Measurements from ENCODE around the gene MANEAL. TPM values are rescaled to one million over a fixed set of nuclear protein-coding genes. Genes with fewer than 3 reads are reported as not detected.

Gene MANEAL
- total and polyA plus RNA-seq, 4 donors: 0.96 to 6.2 (median 1.4) TPM

- Histone ChIP-seq H3K27ac (ENCODE audit: low read depth in 1 of 2, low read length in 2 of 2) (no peak overlapping the region), H3K27me3 (ENCODE audit: control insufficient read depth in 4 of 4, insufficient read depth in 4 of 4, low read length in 3 of 4) (peaks cover 5 to 7% (median 6%) of the 10 kb centered on the region in 4 donors), H3K36me3 (ENCODE audit: control insufficient read depth in 4 of 4, insufficient read depth in 3 of 4, low read depth in 1 of 4, low read length in 3 of 4) (no peaks in the 10 kb centered on the region), H3K9me3 (ENCODE audit: control insufficient read depth in 4 of 4, low read length in 3 of 4) (no peaks in the 10 kb centered on the region), H3K4me1 (ENCODE audit: control insufficient read depth in 4 of 4, insufficient read depth in 4 of 4, low read length in 3 of 4) (peaks cover 0 to 4% (median 2%) of the 10 kb centered on the region in 4 donors), H3K4me3 (ENCODE audit: low read depth in 1 of 3, low read length in 3 of 3) (peak overlapping the region in 1 of 3 donors; percentile 59), H3K9ac (ENCODE audit: low read depth in 1 of 2, low read length in 2 of 2) (no peak overlapping the region)
- TF ChIP-seq YY1 (IDR thresholded peaks at IDR 0.05) (no peak), FOXA1 (IDR thresholded peaks at IDR 0.05) (no peak), CTCF (IDR thresholded peaks at IDR 0.05; ENCODE audit: low read depth, low read length, missing input control) (no peak)
- no peak for DNase-seq (ENCODE audit: low spot score)
- WGBS: 21% methylated on average over 11 of the region's 11 CpGs
Measured at GRCh38 chr1:37752213-37752582, 41.4 kb upstream of the MANEAL start.

DNA sequence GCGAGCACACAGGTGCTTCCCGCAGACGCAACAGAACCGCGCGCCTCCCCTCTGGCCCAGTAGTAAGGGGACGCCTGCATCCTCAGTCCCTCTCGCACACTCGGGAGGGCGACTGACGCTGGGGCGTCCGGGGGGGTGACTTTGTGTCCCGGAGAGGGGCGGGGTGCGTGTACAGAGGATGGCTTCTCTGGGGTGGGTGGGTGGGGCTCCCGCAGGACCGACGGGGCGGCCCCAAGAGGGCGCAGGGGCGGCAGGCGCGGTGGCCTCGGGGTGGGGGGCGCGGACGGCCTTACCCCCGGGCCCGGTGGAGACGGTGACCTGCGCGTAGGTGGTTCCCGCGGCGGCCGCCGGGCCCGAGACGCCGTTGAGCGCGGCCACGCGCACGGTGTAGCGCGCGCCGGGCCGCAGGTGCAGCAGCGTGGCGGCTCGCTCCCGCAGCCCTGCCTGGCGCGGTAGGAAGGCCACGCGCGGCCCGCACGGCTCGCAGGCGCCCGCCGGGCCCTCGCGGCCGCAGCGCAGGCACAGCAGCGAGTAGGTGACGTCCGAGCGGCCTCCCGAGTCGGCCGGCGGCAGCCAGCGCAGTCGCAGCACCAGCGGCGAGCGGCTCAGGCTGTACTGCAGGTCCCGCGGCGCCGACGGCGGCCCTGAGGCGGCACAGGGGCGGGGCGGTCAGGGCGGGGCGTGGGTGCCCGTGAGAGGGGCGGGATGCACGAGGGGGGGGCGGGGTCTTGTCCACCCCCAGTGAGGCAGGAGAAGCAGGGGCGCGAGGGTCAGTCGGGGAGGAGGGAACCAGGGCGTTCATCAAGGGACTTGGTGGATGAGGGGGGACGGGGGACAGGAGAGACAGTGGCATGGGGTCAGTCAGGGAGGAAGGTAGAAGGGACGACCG is 40.8 kb upstream of the MANEAL start:
- no peak for DNase-seq (ENCODE audit: low spot score)
- peak overlapping the region in 1 of 3 donors; percentile 59 for H3K4me3 ChIP-seq (ENCODE audit: low read depth in 1 of 3, low read length in 3 of 3)
- no peak for TF ChIP-seq REST (IDR thresholded peaks at IDR 0.05)
- TF ChIP-seq, protein P1, sequence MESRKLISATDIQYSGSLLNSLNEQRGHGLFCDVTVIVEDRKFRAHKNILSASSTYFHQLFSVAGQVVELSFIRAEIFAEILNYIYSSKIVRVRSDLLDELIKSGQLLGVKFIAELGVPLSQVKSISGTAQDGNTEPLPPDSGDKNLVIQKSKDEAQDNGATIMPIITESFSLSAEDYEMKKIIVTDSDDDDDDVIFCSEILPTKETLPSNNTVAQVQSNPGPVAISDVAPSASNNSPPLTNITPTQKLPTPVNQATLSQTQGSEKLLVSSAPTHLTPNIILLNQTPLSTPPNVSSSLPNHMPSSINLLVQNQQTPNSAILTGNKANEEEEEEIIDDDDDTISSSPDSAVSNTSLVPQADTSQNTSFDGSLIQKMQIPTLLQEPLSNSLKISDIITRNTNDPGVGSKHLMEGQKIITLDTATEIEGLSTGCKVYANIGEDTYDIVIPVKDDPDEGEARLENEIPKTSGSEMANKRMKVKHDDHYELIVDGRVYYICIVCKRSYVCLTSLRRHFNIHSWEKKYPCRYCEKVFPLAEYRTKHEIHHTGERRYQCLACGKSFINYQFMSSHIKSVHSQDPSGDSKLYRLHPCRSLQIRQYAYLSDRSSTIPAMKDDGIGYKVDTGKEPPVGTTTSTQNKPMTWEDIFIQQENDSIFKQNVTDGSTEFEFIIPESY (IDR thresholded peaks at IDR 0.05): no peak
- TF ChIP-seq, protein P2, sequence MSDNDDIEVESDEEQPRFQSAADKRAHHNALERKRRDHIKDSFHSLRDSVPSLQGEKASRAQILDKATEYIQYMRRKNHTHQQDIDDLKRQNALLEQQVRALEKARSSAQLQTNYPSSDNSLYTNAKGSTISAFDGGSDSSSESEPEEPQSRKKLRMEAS (IDR thresholded peaks at IDR 0.05): no peak
- TF ChIP-seq HNF4G (IDR thresholded peaks at IDR 0.05): no peak
- TF ChIP-seq GABPA (IDR thresholded peaks at IDR 0.05 in 1 of 2, conservative IDR thresholded peaks at IDR 0.05 in 1 of 2): no peak
- no peak for TF ChIP-seq EGR1 (IDR thresholded peaks at IDR 0.05; ENCODE audit: low read depth in 2 of 2)
- TF ChIP-seq FOXA2 (IDR thresholded peaks at IDR 0.05): no peak
- no peak for TF ChIP-seq SP1 (IDR thresholded peaks at IDR 0.05)
- TF ChIP-seq FOXA1 (IDR thresholded peaks at IDR 0.05): no peak
- TF ChIP-seq HNF4A (conservative IDR thresholded peaks at IDR 0.05): no peak
- TF ChIP-seq RXRA (IDR thresholded peaks at IDR 0.05): no peak
- no peak for TF ChIP-seq JUND (IDR thresholded peaks at IDR 0.05)
- TF ChIP-seq RAD21 (IDR thresholded peaks at IDR 0.05): no peak
- TF ChIP-seq YY1 (IDR thresholded peaks at IDR 0.05): no peak
- TF ChIP-seq CTCF (IDR thresholded peaks at IDR 0.05; ENCODE audit: low read depth, low read length, missing input control): no peak
- H3K27ac ChIP-seq (ENCODE audit: low read depth in 1 of 2, low read length in 2 of 2): no peak overlapping the region
- H3K27me3 ChIP-seq (ENCODE audit: control insufficient read depth in 4 of 4, insufficient read depth in 4 of 4, low read length in 3 of 4): peaks cover 5 to 7% (median 6%) of the 10 kb centered on the region in 4 donors
- H3K36me3 ChIP-seq (ENCODE audit: control insufficient read depth in 4 of 4, insufficient read depth in 3 of 4, low read depth in 1 of 4, low read length in 3 of 4): no peaks in the 10 kb centered on the region
- H3K9me3 ChIP-seq (ENCODE audit: control insufficient read depth in 4 of 4, low read length in 3 of 4): no peaks in the 10 kb centered on the region
- H3K9ac ChIP-seq (ENCODE audit: low read depth in 1 of 2, low read length in 2 of 2): no peak overlapping the region
- 3% methylated on average over 105 of the region's 105 CpGs for whole genome bisulfite sequencing
- peaks cover 0 to 4% (median 2%) of the 10 kb centered on the region in 4 donors for H3K4me1 ChIP-seq (ENCODE audit: control insufficient read depth in 4 of 4, insufficient read depth in 4 of 4, low read length in 3 of 4)
